GM19035 (cell line): ENCODE measurements around the gene OTULIN.

Source experiments
- ATAC-seq: cut with Tn5 transposase; IDR thresholded peaks from one replicate; pipeline ENCODE4 v1.9.1; 2021; ENCODE audit not compliant: unreplicated experiment

OTULIN gene

DNA sequence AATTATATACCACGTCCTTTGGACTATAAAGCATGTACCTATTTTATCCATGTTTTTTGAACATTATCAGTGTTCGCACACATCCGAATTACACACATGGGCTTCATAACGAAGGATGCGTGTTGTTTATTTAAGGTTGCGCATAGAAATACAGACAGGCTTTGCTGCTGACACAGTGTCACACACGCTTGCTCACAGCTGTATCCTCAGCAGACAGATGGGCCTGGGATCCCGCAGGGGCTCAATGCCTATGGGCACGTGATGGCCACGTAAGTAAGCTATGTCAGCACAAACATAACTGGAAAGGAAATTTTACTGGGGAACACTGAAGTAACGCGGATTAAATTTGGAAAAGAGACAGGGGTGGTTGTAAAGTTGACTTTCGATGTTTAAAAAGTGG lies 76.6 kb downstream of the OTULIN start:
- ATAC-seq, result no peak

- no peak for ATAC-seq
These were observed 77.4 kb downstream of the OTULIN start for GRCh38 chr5:14741801-14742440.

- ATAC-seq, result no peak
These were observed 78.0 kb downstream of the OTULIN start for GRCh38 chr5:14742498-14742897.

GRCh38 chr5:14743601-14744295 lies 79.2 kb downstream of the OTULIN start:
- ATAC-seq, result no peak

DNA sequence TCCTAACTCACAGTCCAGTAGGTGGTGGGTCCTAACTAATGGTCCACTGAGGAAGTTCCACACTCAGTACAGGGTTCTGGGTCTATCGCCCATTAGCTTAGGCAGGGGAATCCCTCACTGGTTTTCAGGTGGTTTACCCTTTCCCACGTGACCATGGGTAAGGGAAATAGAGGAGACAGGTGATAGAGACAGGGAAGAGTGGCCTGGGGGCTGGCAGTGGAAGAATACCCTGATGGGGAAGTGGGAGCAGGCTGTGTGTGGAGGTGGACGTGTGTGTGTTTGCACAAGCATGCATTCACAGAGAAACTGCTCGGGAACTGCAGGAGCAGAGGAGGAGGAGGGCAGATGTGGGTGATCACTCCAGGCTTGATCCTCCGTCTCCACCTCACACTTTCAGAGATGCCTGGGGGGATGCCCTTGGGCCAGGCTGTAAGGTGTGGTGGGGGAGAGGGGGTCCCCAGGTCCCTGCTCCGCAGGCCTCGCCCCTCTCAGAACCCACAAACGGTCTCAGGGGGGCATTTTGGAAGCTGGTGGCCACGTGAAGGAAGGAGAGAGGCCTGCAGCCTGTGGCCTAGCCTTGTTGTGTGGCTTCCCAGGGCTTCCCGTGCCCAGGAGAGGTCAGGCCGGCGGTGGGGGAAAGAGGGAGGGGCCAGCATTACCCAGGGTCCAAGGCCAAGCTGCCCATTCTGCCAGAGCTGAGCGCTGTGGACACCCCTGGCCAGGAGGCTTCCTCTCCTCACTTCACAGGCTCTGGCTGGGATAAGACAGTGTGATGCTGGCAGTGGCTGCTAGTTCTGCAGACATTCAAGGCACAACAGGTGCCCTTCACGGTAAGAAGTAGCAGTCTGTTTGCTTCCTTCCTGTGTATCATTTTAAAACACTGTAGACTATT lies 80.0 kb downstream of the OTULIN start:
- ATAC-seq, result no peak

GRCh38 chr5:14745188-14745563 lies 80.7 kb downstream of the OTULIN start:
- no peak for ATAC-seq

DNA sequence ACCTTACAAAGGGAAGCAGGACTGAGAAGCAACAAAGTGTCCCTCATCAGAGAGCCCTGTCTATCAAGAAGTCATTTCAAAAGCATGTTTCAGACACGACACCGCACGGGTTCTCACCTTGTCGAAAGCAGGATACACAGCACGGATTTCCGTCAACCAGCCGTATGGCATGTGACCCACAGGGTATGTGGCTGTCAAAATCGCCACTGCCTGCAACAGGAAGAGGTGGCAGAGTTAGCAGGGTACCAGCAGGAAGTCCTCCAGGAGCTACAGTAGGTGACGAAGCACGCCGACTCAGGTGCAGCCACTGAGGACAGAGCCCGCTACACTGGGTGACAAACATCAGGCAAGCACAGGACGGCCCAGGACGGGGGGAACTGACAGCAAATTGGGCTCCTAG lies 81.2 kb downstream of the OTULIN start:
- ATAC-seq, result no peak

DNA sequence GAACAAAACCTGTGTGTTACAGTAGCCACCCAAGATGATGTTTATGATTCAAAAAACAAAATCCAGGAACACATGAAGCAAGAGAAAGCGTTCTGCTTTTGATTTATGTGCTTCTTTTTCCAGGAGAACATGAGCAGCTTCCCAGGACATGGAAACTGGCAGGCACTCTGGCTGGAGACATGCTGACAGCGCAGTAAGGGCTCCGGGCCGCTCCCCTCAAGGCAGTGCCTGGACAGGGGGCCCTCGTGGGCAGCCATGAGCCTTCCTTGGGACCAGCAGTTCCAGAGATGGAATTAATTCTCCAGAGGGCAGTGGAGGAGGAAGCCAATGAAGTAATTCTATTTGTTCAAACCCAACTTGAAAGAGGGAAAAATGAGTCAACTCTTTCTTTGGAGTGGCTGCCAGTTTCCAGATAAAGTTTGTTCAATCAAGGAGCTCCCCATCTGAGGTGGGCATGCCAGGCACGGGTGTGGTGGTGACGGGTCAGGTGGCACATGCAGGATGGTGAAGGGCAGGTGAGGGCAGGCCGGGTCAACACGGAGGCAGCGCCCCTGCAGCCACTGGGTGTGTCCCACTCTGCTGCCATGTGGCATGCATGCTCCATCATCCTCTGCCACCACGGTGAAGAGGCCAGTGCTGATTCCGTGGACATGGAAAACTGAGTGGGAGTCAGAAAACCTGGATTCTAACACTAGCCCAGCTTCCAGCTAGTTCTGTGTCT lies 83.8 kb downstream of the OTULIN start:
- ATAC-seq, result no peak
